Neural progenitor cell (in vitro differentiated cells): ENCODE data around the gene MZB1.

Experiments
- CTCF ChIP-seq: fragments of 200-600 bp; sonication (generic); IDR thresholded peaks from 2 replicates; pipeline ENCODE4 v1.5.1; 2017; ENCODE audit warnings: antibody characterized with exemption, mild to moderate bottlenecking
- EZH2phosphoT487 ChIP-seq: fragments of 200-600 bp; sonication (generic); IDR thresholded peaks from 2 replicates; pipeline ENCODE4 v1.6.1; 2017; ENCODE audit warnings: antibody characterized with exemption

GRCh38 chr5:139378101-139378825 is 11.4 kb downstream of the MZB1 start:
- TF ChIP-seq CTCF: no peak
- TF ChIP-seq EZH2phosphoT487: no peak
